Activated CD8-positive, alpha-beta memory T cell treated with anti-CD3 and anti-CD28 coated beads, Interleukin-2, amount 50 U/mL, for 4 hours (primary cell): ENCODE results near the gene CDK3.
"Not testable (repeated sequence)": the region's sequence is repeated elsewhere in the genome, so short reads cannot be mapped to it uniquely, and the experiment has no call there.

ENCODE experiments used
- DNase-seq: peaks from one replicate; pipeline ENCODE4 v3.0.0-alpha.2; 2020

CDK3 gene

DNA sequence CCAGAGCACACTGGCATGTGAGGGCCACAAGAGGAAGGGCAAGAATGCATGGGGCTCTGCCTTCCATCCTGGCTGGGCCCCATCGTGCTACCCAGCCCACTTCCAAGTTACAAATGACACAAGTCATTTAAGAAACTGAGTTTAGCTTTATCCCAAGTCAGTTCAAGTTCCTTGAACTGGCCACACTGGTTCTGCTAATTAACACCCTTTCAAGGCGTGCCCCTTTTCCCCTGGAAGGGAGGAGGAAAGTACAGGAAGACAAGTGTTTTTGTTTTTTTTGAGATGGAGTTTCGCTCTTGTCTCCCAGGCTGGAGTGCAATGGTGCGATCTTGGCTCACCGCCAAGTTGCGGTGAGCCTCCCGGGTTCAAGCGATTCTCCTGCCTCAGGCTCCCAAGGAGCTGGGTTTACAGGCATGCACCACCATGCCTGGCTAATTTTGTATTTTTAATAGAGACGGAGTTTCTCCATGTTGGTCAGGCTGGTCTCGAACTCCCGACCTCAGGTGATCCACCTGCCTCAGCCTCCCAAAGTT is 43.9 kb downstream of the CDK3 start:
- DNase-seq: not testable (repeated sequence)

DNA sequence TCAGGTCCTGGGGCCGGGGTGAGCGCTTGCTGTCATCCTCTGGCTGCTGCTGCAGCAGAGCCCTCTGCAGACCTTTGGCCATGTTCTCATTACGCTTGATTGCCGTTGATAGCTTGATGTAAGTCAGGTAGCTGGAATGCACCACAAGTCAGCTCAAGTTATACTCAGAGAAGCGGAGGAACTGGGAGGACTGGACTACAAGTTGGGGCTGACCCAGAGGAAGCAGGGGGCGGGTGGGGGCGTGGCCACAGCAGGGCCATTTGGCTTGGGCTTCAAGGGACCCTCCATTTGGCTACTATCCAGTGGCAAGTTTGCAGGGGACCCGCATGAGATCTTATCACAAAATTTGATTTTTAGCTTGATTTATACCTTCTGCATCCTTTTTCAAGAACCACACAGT is 45.4 kb downstream of the CDK3 start:
- no peak for DNase-seq

DNA sequence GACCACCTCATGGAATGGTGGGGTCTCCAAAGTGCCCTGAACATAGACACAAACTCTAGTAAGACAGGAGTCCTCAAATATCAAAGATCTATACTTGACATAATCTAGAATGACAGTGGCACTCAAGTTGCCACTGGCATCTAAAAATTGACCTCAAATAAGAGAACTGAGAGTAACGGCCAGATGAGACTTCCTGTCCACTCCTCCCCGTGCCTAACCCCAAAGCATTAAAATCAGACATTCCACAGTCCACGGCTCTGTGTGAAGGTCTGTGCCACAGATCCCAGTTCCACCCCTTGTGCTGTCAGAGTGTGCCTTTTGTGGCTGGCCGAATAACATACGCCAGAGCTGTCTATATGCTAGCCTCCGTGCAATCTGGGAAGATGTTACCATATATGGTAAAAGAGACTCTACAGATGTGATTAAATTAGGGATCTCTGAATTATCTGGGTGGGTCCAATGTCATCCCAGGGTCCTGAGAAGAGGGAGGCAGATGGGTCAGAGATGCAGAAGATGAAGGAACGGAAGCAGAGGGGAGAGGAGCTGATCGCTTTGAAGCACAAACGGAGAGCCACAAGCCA is 47.5 kb downstream of the CDK3 start:
- no peak for DNase-seq

DNA sequence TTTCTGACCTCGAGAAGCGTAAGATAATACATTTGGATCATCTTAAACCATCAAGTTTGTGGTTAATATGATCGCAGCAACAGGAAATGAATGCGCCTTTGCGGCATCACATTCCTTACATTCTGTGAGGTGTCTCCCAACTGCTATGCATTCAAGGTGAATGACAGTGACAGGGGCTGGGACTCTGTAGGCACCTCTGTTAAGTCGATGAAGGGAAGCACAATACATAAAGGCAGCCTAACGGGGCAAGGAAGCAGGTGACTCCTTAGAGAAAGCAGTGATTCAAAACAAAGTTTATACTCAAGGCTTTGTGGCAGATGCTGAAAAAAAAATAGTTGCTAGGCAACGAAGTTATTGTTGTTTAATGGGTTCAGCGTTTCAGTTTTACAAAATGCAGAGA is 48.1 kb downstream of the CDK3 start:
- DNase-seq: no peak

DNA sequence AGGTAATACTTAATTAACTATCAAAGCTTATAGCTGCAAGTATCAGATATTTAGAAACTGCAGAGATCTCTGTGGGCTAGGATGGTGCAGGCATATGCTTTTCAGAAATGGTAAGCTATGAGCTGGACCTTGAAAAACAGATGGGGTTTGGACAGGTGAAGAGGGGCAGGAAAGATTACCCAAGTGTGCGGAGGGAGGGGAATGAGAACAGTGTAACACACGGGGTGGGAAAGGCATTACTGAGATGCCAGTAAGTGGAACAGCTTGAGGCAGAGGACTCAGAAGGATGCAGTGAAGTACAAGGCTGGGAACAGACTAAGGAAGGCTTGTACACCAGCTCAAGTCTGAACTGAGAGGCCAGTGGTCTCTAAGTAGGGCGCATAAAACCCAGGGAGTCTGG is 48.6 kb downstream of the CDK3 start:
- no peak for DNase-seq

DNA sequence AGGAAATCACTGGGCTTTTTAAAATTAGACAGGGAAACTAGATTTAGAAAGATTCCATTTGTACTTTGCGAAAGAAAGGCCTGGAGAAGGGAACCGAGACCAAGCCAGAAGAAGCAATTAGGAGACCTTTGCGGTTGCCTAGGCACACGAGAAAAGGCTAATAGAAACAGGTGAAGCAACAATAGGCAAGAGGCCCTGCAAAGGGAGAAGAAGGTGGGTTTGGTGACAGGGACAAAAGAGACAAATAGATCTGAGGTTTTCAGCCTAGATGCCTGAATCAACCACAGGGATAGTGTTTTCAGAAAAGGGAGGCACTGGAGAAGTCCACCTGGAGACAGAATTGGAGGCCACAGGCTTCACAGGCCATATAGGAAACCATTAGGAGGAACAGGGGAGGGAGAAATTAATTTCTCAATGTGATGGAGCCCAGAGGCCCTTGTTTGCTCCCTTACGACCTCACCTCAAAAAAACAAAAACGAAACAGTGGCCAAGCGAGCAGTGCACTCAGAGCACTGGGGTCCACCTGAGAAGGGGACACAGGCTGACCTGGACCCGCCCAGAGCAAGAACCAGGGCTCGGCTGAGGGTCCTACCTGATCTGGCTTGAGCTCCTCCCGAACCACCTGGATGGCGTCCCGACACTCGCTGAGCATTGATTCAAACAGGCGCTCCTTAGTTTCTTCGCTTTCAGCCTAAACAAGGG is 49.3 kb downstream of the CDK3 start:
- DNase-seq: no peak

DNA sequence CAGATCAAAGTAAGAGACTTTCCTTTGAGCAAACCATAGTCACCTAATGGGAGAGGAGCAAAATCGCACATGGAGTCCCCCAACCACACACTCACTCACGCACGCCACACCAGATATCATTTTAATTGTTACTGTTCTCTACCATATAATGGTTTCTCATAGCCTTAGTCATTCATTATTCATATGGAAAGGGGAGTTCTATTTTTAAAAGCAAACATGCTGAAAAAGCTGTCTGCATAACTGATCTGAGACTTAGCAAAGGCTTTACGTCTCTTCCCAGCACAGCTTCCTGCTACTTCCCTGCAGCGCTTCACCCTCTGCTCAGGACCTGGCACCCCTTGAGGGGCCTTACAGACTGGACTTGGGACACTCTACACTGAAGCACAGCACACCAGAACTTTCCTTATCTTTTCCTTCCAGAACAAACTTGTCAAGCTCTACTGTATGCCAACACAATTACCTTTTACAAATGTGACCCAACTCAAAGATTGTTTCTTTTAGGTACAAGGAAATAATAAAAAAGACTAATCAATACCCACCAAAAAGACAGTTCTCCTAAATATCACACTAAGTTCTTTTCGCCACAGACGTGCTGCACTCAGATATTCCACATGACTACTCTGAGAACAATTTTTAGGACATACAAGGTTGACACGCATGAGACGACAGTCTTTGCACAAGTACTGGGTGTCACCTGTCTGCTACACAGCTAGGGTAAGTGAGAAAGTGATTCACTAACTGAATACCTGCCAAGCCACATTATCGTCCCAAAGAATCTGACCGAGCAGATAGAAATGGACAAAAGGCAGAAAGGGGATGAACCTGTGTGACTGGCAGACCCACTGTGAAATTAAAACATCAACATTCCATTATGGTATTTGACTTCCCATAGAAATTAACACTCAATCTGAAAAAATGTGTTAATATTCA is 50.1 kb downstream of the CDK3 start:
- no peak for DNase-seq

DNA sequence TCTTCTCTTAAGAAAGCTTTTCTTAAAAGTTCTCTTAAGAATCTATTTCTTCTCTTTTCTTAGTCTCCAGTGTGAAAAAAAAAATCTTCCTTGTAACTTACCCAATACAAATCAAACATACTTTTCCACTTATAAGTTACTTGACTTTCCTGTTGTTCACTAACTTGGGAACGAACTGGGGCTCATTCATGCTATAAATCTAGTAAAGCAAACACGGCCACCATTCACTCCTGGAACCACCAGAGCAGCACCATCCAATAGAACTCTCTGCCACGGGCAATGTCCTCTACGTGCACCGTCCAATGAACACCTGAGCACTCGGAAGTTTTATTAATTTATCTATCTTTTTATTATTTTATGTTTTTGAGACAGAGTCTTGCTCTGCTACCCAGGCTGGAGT is 50.9 kb downstream of the CDK3 start:
- no peak for DNase-seq

DNA sequence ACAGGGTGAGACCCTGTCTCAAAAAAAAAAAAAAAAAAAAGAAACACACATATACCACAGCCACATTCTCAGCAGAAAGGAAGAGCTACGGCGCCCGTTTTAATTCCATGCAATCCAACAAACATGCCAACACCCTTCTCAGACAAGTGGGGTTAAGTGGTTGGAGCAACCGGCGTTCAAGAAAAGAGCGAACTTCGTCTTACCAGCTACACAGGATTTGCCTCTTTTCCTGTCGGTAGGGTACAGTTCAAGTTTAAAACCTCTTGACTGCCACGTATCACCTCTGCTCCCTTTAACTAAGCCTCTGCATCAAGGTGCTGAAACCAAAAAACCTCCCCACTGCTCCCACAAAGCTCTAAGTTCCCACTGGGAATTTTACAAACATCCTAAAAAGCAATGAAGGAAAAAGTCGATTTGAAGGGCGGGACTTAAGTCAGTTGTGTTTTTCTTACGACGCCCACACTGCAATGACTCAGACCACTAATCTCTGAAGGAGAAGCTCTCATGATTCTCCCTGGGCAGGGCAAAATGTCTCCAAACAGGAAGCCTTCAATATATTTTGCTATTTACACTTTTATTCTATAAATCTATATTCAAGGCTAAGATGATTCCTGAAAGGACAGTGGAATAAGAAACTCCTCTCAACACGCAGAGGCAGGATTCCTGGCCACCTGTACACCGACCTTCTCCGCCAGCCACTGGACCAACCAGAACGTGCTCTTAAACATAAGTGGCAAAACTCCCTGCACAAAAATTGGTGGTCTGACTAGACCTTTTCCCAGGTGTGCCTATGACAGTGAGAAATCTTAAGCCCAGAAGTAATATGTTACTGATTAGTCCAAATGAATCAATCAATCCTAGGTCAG is 52.8 kb downstream of the CDK3 start:
- DNase-seq: no peak

DNA sequence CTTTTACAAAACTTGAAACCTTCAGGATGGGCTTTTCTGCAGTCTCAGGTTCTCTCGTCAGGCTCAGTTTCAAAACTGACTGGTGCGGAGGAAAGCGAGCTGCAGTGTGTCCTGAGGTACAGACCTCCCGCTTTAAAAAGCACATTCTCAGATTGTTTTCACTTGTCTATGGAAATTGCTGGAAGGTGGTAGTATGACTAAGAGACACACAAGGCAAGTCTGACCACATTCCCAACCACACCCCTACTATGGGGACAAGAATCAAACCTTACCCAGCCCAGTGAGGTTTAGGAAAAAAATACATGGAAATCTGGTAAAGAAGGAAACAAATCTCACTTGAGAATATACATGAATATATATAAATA is 53.4 kb downstream of the CDK3 start:
- no peak for DNase-seq
